Cardiac fibroblast (primary cell): ENCODE results near the gene EIPR1.

Experiments used
- DNase-seq, 2 donors: peaks; one replicate each; pipeline versions ENCODE4 v3.0.0 to v3.0.0-alpha.2; 2010; ENCODE audit warnings: low read depth in 2 of 2
- H3K4me3 ChIP-seq, 2 donors: replicated peaks in 1 of 2; 1 replicate in 1 of 2; 2 replicates in 1 of 2; pipeline ENCODE4 v1.5.1; 2011; ENCODE audit warnings: low read depth in 2 of 2, low read length in 2 of 2, mild to moderate bottlenecking in 2 of 2, moderate library complexity in 1 of 2
- CTCF ChIP-seq: IDR thresholded peaks from one replicate; pipeline ENCODE4 v1.5.1; 2011; ENCODE audit warnings: low read depth, mild to moderate bottlenecking, low read length, inconsistent platforms

The EIPR1 gene

GRCh38 chr2:3265981-3266924, 111.4 kb downstream of the EIPR1 start:
- no peak for TF ChIP-seq CTCF
- no peak overlapping the region for H3K4me3 ChIP-seq
- no peak for DNase-seq

DNA sequence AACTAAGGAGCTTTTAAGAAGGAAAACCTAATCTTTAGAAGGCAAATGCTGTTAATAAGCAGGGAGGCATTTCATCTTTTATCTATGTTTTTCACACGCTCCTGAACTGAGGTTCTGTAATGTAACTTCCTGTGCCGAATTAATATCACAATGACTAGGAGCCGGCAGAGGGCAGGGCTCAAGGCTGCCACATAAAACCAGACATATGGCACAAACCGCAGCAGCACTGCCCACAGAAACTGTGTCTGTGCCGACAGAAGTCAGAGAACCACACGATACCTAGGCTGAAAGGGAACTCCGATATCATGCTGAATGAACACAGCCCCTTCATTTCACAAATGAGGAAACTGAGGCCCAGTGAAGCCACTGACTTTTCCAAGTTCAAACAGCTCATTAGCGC, 112.1 kb downstream of the EIPR1 start:
- no peak overlapping the region for H3K4me3 ChIP-seq
- no peak for DNase-seq
- no peak for TF ChIP-seq CTCF

DNA sequence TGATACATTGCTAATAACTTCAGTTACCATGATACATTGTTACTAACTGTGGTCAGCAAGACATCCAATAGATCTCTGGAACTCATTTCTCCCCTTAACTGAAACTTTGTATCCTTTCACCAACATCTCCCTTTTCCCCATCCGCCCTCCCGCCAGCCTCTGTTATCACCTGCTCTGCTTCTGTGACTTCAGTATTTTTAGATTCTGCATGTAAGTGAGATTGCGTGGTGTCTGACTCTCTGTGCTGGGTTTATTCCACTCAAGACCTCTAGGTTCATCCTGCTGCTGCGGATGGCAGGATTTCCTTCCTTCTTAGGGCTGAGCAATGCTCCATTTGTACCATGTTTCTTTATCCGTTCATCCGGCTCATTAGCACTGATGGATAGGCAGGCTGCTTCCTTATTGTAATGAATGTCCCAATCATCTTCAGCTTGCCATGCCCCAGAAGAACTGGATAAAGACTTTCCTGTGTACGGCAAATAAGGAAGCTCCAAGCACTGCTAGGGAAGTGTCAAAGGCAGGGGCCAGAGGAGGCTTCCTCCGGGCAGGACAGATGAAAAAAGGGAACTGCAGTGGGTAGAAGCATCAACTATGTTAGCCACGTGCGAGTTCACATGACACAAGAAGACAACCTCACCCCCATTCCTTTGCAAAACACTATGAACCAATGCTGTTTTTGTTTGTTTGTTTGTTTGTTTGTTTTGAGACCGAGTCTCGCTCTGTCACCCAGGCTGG, 113.4 kb downstream of the EIPR1 start:
- no peak overlapping the region for H3K4me3 ChIP-seq
- no peak for DNase-seq
- no peak for TF ChIP-seq CTCF

DNA sequence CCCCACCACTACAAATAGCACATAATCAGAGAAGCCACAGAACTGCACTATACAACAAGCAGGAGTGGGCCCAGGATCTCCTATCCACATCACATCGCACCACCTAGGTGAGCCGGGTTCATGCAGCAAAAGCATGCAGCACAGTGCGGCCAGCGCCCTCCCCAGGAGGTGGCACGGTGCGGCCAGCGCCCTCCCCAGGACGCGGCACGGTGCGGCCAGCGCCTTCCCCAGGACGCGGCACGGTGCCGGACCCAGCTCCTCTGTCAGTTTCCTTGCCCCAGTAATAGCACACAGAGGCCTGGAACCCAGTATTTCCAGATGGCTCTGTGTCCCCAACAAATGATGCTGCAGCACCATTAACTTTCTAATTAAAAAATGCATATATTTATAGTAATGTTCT, 114.1 kb downstream of the EIPR1 start:
- H3K4me3 ChIP-seq = no peak overlapping the region
- no peak for DNase-seq
- TF ChIP-seq CTCF = no peak

GRCh38 chr2:3262437-3263388, 114.9 kb downstream of the EIPR1 start:
- no peak for DNase-seq
- no peak for TF ChIP-seq CTCF
- no peak overlapping the region for H3K4me3 ChIP-seq

GRCh38 chr2:3261511-3261910, 116.1 kb downstream of the EIPR1 start:
- H3K4me3 ChIP-seq = no peak overlapping the region
- no peak for DNase-seq
- no peak for TF ChIP-seq CTCF
